ENCODE measurements around the gene MROH8.

Gene MROH8

GRCh38 chr20:37200376-37200775 lies 21.0 kb upstream of the MROH8 start:
- no peak for TF ChIP-seq CTCF (IDR thresholded peaks at IDR 0.05)
- no peaks in the 10 kb centered on the region for H3K9me3 ChIP-seq
- peaks cover 50% of the 10 kb centered on the region for H3K36me3 ChIP-seq
- no peak overlapping the region for H3K4me3 ChIP-seq (ENCODE audit: low read depth in 1 of 2, low read length in 1 of 2)
- H3K4me1 ChIP-seq (ENCODE audit: control insufficient read depth in 1 of 2, insufficient read depth in 1 of 2, low read depth in 1 of 2, low read length in 1 of 2): no peaks in the 10 kb centered on the region
- H3K27me3 ChIP-seq: no peaks in the 10 kb centered on the region
- no peak overlapping the region for H3K27ac ChIP-seq

- Histone ChIP-seq H3K27me3 (no peaks in the 10 kb centered on the region), H3K36me3 (peaks cover 37% of the 10 kb centered on the region), H3K9me3 (no peaks in the 10 kb centered on the region), H3K4me1 (ENCODE audit: control insufficient read depth in 1 of 2, insufficient read depth in 1 of 2, low read depth in 1 of 2, low read length in 1 of 2) (peaks cover 6% of the 10 kb centered on the region in 2 experiments), H3K27ac (no peak overlapping the region), H3K4me3 (ENCODE audit: low read depth in 1 of 2, low read length in 1 of 2) (no peak overlapping the region)
- TF ChIP-seq CTCF (IDR thresholded peaks at IDR 0.05): no peak
Measured at GRCh38 chr20:37198932-37199660, 19.7 kb upstream of the MROH8 start.

- Histone ChIP-seq H3K4me1 (ENCODE audit: control insufficient read depth in 1 of 2, insufficient read depth in 1 of 2, low read depth in 1 of 2, low read length in 1 of 2) (peaks cover 6% of the 10 kb centered on the region in 2 experiments), H3K36me3 (peaks cover 22% of the 10 kb centered on the region), H3K9me3 (no peaks in the 10 kb centered on the region), H3K27me3 (no peaks in the 10 kb centered on the region), H3K4me3 (ENCODE audit: low read depth in 1 of 2, low read length in 1 of 2) (no peak overlapping the region), H3K27ac (peak overlapping the region; percentile 27)
- TF ChIP-seq CTCF (IDR thresholded peaks at IDR 0.05): no peak
Measured at GRCh38 chr20:37194621-37195417, 15.5 kb upstream of the MROH8 start.

GRCh38 chr20:37193821-37194220 lies 14.5 kb upstream of the MROH8 start:
- Histone ChIP-seq H3K9me3 (no peaks in the 10 kb centered on the region), H3K27me3 (no peaks in the 10 kb centered on the region), H3K27ac (no peak overlapping the region), H3K4me3 (ENCODE audit: low read depth in 1 of 2, low read length in 1 of 2) (no peak overlapping the region), H3K4me1 (ENCODE audit: control insufficient read depth in 1 of 2, insufficient read depth in 1 of 2, low read depth in 1 of 2, low read length in 1 of 2) (peaks cover 6% of the 10 kb centered on the region in 2 experiments), H3K36me3 (peaks cover 17% of the 10 kb centered on the region)
- TF ChIP-seq CTCF (IDR thresholded peaks at IDR 0.05): no peak

- Histone ChIP-seq H3K36me3 (peaks cover 14% of the 10 kb centered on the region), H3K4me3 (ENCODE audit: low read depth in 1 of 2, low read length in 1 of 2) (no peak overlapping the region), H3K4me1 (ENCODE audit: control insufficient read depth in 1 of 2, insufficient read depth in 1 of 2, low read depth in 1 of 2, low read length in 1 of 2) (peaks cover 6% of the 10 kb centered on the region in 2 experiments), H3K9me3 (no peaks in the 10 kb centered on the region), H3K27me3 (no peaks in the 10 kb centered on the region), H3K27ac (no peak overlapping the region)
- no peak for TF ChIP-seq CTCF (IDR thresholded peaks at IDR 0.05)
Measured at GRCh38 chr20:37193226-37193625, 13.9 kb upstream of the MROH8 start.
